Spinal cord (tissue), 10 donors: ENCODE data around the gene OR2M2. TPM values are rescaled to one million over a fixed set of nuclear protein-coding genes. Genes with fewer than 3 reads are reported as not detected.

Source experiments
- DNase-seq, 6 donors: peaks; one replicate each; pipeline versions ENCODE4 v3.0.0 to v3.0.0-alpha.2; 2013 to 2015; ENCODE audit warnings: low spot score in 6 of 6, low read depth in 4 of 6
- H3K27ac ChIP-seq: one replicate; pipeline ENCODE4 v1.5.1; 2013; ENCODE audit warnings: low read depth, low read length, control low read depth
- H3K27me3 ChIP-seq: one replicate; pipeline ENCODE4 v1.6.1; 2013; ENCODE audit warnings: low read length; ENCODE audit not compliant: control insufficient read depth, insufficient read depth
- H3K36me3 ChIP-seq: one replicate; pipeline ENCODE4 v1.6.1; 2013; ENCODE audit warnings: low read length; ENCODE audit not compliant: control insufficient read depth, insufficient read depth
- H3K4me1 ChIP-seq: one replicate; pipeline ENCODE4 v1.6.1; 2013; ENCODE audit warnings: low read length; ENCODE audit not compliant: control insufficient read depth, insufficient read depth
- H3K4me3 ChIP-seq: one replicate; pipeline ENCODE4 v1.5.1; 2013; ENCODE audit warnings: low read depth, low read length, control low read depth
- H3K9me3 ChIP-seq: one replicate; pipeline ENCODE4 v1.6.1; 2013; ENCODE audit warnings: low read length; ENCODE audit not compliant: control insufficient read depth, insufficient read depth
- WGBS: methylation state at CpG from one replicate; pipeline ENCODE4 v1.1.5; 2013; ENCODE audit warnings: missing lambda C conversion rate; ENCODE audit not compliant: insufficient coverage; 5-methylcytosine and 5-hydroxymethylcytosine counted together
- long read RNA-seq, 4 donors: transcript quantifications; one replicate each; lab custom pipeline, GENCODE V29; 2026
- polyA plus RNA-seq, 2 donors: library from polyadenylated mRNA; unstranded; fragments of 120-200 nt; gene quantifications; one replicate each; pipeline ENCODE4 v1.2.1, GENCODE V29; 2013; ENCODE audit not compliant: insufficient read length in 2 of 2
- total RNA-seq, 2 donors: library from RNA; depleted of rRNA in 1 of 2; stranded (reverse); fragments of 120-200 nt in 1 of 2; fragments of >200 nt in 1 of 2; gene quantifications; one replicate each; pipeline versions ENCODE4 v1.2.3 to v1.2.4, GENCODE V29; 2013 to 2014
- donor health status: healthy.

Gene OR2M2
- total RNA-seq: under 1 TPM; 0.17 to 0.40 TPM
- not detected for polyA plus RNA-seq
- long read RNA-seq, donor 1: 0 reads
- long read RNA-seq, donor 2: 0 reads
- long read RNA-seq, donor 3: 0 reads
- long read RNA-seq, donor 4: 0 reads

DNA sequence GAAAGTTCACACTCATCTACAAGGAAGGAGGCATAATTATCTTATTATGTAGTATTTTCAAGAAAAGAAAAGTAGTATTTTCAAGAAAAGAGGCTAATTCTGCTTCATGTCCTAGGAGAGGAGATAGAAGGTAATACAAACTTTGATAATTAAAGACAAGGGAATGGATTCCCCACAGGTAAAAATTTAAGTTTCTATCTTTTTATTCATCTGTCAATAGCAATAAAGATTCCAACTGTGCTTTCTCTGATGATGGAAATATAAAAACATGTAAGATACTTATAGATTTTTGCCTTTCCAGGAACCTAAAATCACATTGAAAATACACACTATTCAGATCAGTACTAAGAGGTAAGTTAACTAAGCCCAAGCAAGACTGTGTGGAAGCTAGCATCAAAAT lies at the start of gene OR2M2:
TSS of gene OR2M2 (plus strand) at position 301 of the 400 bp plus-strand sequence. CDS start 5,165 bp downstream, outside the sequence.
- Histone ChIP-seq H3K36me3 (no peaks in the 10 kb centered on the region), H3K27ac (no peak within 1 kb of the TSS), H3K27me3 (no peaks in the 10 kb centered on the region), H3K4me3 (no peak within 1 kb of the TSS), H3K9me3 (no peaks in the 10 kb centered on the region), H3K4me1 (no peaks in the 10 kb centered on the region)
- DNase-seq: no peak

- H3K36me3 ChIP-seq: no peaks in the 10 kb centered on the region
- H3K27me3 ChIP-seq: no peaks in the 10 kb centered on the region
- no peak overlapping the region for H3K27ac ChIP-seq
- peaks cover 15% of the 10 kb centered on the region for H3K9me3 ChIP-seq
- DNase-seq: no peak
- WGBS: 81% methylated on average over 5 of the region's 5 CpGs
- H3K4me1 ChIP-seq: no peaks in the 10 kb centered on the region
- H3K4me3 ChIP-seq: no peak overlapping the region
Measured at GRCh38 chr1:248127653-248128052, 47.0 kb upstream of the OR2M2 start.

GRCh38 chr1:248136811-248137210 lies 37.8 kb upstream of the OR2M2 start:
- no peaks in the 10 kb centered on the region for H3K4me1 ChIP-seq
- no peaks in the 10 kb centered on the region for H3K27me3 ChIP-seq
- no peak for DNase-seq
- H3K36me3 ChIP-seq: no peaks in the 10 kb centered on the region
- no peak overlapping the region for H3K4me3 ChIP-seq
- H3K9me3 ChIP-seq: no peaks in the 10 kb centered on the region
- WGBS: 70% methylated on average over 16 of the region's 21 CpGs
- H3K27ac ChIP-seq: no peak overlapping the region

DNA sequence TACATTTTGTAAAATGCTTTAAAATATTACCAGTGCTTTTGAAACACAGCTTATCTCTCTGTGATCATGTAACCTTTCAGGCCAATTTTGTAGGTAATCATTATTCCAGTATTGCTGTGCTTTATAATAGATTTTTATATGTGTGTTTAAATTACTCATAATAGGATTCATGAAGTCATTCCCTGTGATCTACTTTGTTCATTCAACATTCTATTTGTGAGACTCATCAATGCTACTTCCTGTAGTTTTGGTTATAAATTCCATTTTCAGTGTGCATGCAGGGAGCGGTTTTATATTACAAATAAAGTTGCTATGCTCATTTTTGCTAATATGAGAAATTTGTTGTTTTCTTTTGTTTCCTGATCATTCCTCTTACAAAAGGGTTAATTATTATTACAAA lies 33.8 kb upstream of the OR2M2 start:
- no peak for DNase-seq
- no peaks in the 10 kb centered on the region for H3K36me3 ChIP-seq
- H3K4me3 ChIP-seq: no peak overlapping the region
- no CpG with 5 or more reads among the region's 1 CpG for WGBS
- H3K27me3 ChIP-seq: no peaks in the 10 kb centered on the region
- H3K9me3 ChIP-seq: no peaks in the 10 kb centered on the region
- H3K4me1 ChIP-seq: no peaks in the 10 kb centered on the region
- H3K27ac ChIP-seq: no peak overlapping the region

GRCh38 chr1:248143311-248143710 lies 31.3 kb upstream of the OR2M2 start:
- DNase-seq: no peak
- Histone ChIP-seq H3K4me3 (no peak overlapping the region), H3K27me3 (no peaks in the 10 kb centered on the region), H3K9me3 (no peaks in the 10 kb centered on the region), H3K36me3 (no peaks in the 10 kb centered on the region), H3K4me1 (no peaks in the 10 kb centered on the region), H3K27ac (no peak overlapping the region)
- no CpG with 5 or more reads among the region's 1 CpG for WGBS

GRCh38 chr1:248144513-248145198 lies 30.0 kb upstream of the OR2M2 start, which contains the start of gene OR2M5:
Gene OR2M5 (plus strand): TSS chr1:248145148. CDS start chr1:248145148, 0 bp downstream.
- H3K4me3 ChIP-seq: no peak within 1 kb of the TSS
- H3K9me3 ChIP-seq: no peaks in the 10 kb centered on the region
- H3K4me1 ChIP-seq: no peaks in the 10 kb centered on the region
- WGBS: no CpG with 5 or more reads among the region's 3 CpGs
- H3K27me3 ChIP-seq: no peaks in the 10 kb centered on the region
- H3K27ac ChIP-seq: no peak within 1 kb of the TSS
- DNase-seq: no peak
- H3K36me3 ChIP-seq: no peaks in the 10 kb centered on the region

- no peaks in the 10 kb centered on the region for H3K27me3 ChIP-seq
- H3K4me3 ChIP-seq: no peak overlapping the region
- no peak overlapping the region for H3K27ac ChIP-seq
- DNase-seq: no peak
- peaks cover 5% of the 10 kb centered on the region for H3K9me3 ChIP-seq
- no peaks in the 10 kb centered on the region for H3K36me3 ChIP-seq
- 83% methylated on average over 6 of the region's 6 CpGs for WGBS
- no peaks in the 10 kb centered on the region for H3K4me1 ChIP-seq
Measured at GRCh38 chr1:248152056-248152827, 22.4 kb upstream of the OR2M2 start.

- DNase-seq: no peak
- no peaks in the 10 kb centered on the region for H3K27me3 ChIP-seq
- no peak overlapping the region for H3K4me3 ChIP-seq
- H3K36me3 ChIP-seq: no peaks in the 10 kb centered on the region
- H3K4me1 ChIP-seq: no peaks in the 10 kb centered on the region
- no CpG with 5 or more reads among the region's 1 CpG for WGBS
- no peak overlapping the region for H3K27ac ChIP-seq
- H3K9me3 ChIP-seq: peaks cover 5% of the 10 kb centered on the region
Measured at GRCh38 chr1:248155927-248156326, 18.7 kb upstream of the OR2M2 start.

- no peak for DNase-seq
- H3K27ac ChIP-seq: no peak overlapping the region
- H3K27me3 ChIP-seq: no peaks in the 10 kb centered on the region
- H3K4me3 ChIP-seq: no peak overlapping the region
- no peaks in the 10 kb centered on the region for H3K4me1 ChIP-seq
- H3K36me3 ChIP-seq: no peaks in the 10 kb centered on the region
- H3K9me3 ChIP-seq: peaks cover 3% of the 10 kb centered on the region
- WGBS: no CpG with 5 or more reads among the region's 4 CpGs
Measured at GRCh38 chr1:248158758-248159157, 15.9 kb upstream of the OR2M2 start.
